ENCODE data around the gene CELF2. TPM values are rescaled to one million over a fixed set of nuclear protein-coding genes. Genes with fewer than 3 reads are reported as not detected.

CELF2 gene
- total and polyA plus RNA-seq, 12 donors = 13.0 to 90.9 (median 80.9) TPM

- peak overlapping the region in 9 of 10 donors; percentile 49 to 80 (median 72) for H3K4me3 ChIP-seq
- no peaks in the 10 kb centered on the region for H3K27me3 ChIP-seq
- H3K4me1 ChIP-seq = peaks cover 0 to 82% (median 43%) of the 10 kb centered on the region in 9 donors
- no peak for ATAC-seq
- peak overlapping the region in 9 of 10 donors; percentile 72 to 97 (median 86) for H3K27ac ChIP-seq
- WGBS, 2 donors = 45 to 61% methylated on average over 5 of the region's 5 CpGs
- TF ChIP-seq, protein P1, sequence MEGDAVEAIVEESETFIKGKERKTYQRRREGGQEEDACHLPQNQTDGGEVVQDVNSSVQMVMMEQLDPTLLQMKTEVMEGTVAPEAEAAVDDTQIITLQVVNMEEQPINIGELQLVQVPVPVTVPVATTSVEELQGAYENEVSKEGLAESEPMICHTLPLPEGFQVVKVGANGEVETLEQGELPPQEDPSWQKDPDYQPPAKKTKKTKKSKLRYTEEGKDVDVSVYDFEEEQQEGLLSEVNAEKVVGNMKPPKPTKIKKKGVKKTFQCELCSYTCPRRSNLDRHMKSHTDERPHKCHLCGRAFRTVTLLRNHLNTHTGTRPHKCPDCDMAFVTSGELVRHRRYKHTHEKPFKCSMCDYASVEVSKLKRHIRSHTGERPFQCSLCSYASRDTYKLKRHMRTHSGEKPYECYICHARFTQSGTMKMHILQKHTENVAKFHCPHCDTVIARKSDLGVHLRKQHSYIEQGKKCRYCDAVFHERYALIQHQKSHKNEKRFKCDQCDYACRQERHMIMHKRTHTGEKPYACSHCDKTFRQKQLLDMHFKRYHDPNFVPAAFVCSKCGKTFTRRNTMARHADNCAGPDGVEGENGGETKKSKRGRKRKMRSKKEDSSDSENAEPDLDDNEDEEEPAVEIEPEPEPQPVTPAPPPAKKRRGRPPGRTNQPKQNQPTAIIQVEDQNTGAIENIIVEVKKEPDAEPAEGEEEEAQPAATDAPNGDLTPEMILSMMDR (IDR thresholded peaks at IDR 0.05) = no peak
- no peaks in the 10 kb centered on the region for H3K9me3 ChIP-seq
- intact Hi-C loops (cut with DNase I) = loop anchor here in 2 of 10 donors (5.0 to 10.0 kb wide), 6 partner anchors 49 to 142 kb away; no protein-coding TSS in a partner anchor
- no peaks in the 10 kb centered on the region for H3K36me3 ChIP-seq
- DNase-seq = no peak
These were observed 148.9 kb downstream of the CELF2 start for GRCh38 chr10:11166550-11166949.

DNA sequence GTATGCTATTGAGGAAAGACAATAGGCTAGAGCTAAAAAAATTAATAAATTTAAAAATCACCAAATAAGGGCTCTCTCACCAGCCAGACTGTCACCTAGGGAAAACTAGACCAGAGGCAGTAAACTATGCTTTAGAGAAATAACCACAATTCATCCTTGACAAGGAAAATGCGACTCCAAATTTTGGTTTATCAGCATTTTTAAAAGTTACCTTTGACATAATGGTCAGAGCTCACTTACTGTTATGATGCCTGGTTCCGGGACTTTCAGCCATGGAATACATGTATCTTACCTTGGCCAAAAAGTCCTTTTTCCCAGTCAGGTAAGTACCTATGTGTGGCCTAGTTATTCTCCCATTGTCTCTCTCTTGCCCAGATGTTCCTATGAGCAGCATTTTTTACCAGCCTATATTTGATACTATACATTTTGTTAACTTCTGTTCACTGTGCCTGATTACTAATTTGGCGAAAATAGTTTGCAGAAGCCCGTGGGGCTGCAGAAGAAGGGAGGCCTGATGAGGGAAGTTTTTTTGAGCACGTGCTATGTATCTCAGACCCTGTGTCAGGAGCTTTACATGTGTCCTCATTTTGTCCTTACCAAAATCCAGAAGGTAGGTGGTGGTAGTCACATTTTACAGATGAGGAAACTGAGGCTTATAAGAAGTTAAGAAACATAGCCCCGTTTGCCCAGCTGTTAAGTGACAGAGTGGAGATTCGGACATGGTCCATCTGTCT lies 149.7 kb downstream of the CELF2 start:
- no peaks in the 10 kb centered on the region for H3K9me3 ChIP-seq
- ATAC-seq (no peak), DNase-seq (no peak)
- TF ChIP-seq, protein P1 (IDR thresholded peaks at IDR 0.05) = no peak
- peak overlapping the region in 5 of 10 donors; percentile 86 to 97 (median 91) for H3K27ac ChIP-seq
- no peaks in the 10 kb centered on the region for H3K36me3 ChIP-seq
- intact Hi-C loops (cut with DNase I) = loop anchor here in 2 of 10 donors (5.0 to 10.0 kb wide), 6 partner anchors 50 to 143 kb away; no protein-coding TSS in a partner anchor
- H3K4me1 ChIP-seq = peaks cover 0 to 83% (median 36%) of the 10 kb centered on the region in 9 donors
- WGBS, 2 donors = 74 to 79% methylated on average over 7 of the region's 7 CpGs
- H3K27me3 ChIP-seq = no peaks in the 10 kb centered on the region
- peak overlapping the region in 7 of 10 donors; percentile 7 to 80 (median 73) for H3K4me3 ChIP-seq

GRCh38 chr10:11168423-11169090 lies 150.9 kb downstream of the CELF2 start:
- ATAC-seq = no peak
- intact Hi-C loops (cut with DNase I) = loop anchor here in 2 of 10 donors (5.0 to 10.0 kb wide), 6 partner anchors 51 to 144 kb away; no protein-coding TSS in a partner anchor

More at GRCh38 chr10:11168423-11169090, 150.9 kb downstream of the CELF2 start:
- H3K27ac ChIP-seq = peak overlapping the region in 3 of 10 donors; percentile 20 to 97 (median 91)
- TF ChIP-seq, protein P1 (IDR thresholded peaks at IDR 0.05) = no peak
- H3K9me3 ChIP-seq = no peaks in the 10 kb centered on the region
- peaks cover 0 to 8% (median 0%) of the 10 kb centered on the region in 9 donors for H3K36me3 ChIP-seq
- peaks cover 0 to 85% (median 29%) of the 10 kb centered on the region in 9 donors for H3K4me1 ChIP-seq
- whole genome bisulfite sequencing, 2 donors = 69 to 71% methylated on average over 6 of the region's 6 CpGs
- no peaks in the 10 kb centered on the region for H3K27me3 ChIP-seq
- peak overlapping the region in 2 of 10 donors; percentile 73 to 75 for H3K4me3 ChIP-seq
- no peak for DNase-seq
